ENCODE results near the gene TMEM11.
"Not testable (repeated sequence)": the region's sequence is repeated elsewhere in the genome, so short reads cannot be mapped to it uniquely, and the experiment has no call there.

The TMEM11 gene

GRCh38 chr17:21210411-21211076, 3.4 kb downstream of the TMEM11 start:
- no peak for DNase-seq

DNA sequence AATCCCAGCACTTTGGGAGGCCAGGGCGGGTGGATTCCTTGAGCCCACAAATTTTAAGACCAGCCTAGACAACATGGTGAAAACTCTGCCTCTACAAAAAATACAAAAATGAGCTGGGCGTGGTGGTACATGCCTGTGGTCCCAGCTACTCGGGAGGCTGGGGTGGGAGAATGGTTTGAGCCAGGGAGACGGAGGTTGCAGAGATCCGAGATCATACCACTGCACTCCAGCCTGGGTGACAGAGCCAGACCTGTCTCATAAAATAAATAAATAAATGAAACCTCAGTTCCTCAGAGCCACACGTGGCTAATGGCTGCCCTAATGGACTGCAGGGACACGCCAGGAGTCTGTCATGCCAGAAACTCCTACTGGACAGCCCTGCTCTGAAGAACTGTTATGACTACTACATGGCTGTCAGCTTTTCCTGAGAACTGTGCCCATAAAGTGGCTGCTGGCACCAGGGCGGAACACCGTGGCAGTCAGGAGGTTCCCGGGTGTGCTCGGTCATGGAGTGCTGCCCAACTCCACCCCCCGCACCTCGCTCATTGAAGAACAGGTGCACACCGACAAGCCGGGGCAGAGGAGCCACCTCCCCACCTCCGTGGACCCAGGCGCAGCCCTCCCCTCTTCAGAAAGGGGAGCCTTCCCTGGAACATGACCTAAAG, 4.3 kb downstream of the TMEM11 start:
- DNase-seq = no peak

GRCh38 chr17:21208352-21208751, 5.6 kb downstream of the TMEM11 start:
- DNase-seq = no peak

GRCh38 chr17:21204935-21205334, 9.0 kb downstream of the TMEM11 start:
- no peak for DNase-seq

- no peak for DNase-seq
Measured at GRCh38 chr17:21202512-21202911, 11.4 kb downstream of the TMEM11 start.

- no peak for DNase-seq
Measured at GRCh38 chr17:21201874-21202273, 12.1 kb downstream of the TMEM11 start.

DNA sequence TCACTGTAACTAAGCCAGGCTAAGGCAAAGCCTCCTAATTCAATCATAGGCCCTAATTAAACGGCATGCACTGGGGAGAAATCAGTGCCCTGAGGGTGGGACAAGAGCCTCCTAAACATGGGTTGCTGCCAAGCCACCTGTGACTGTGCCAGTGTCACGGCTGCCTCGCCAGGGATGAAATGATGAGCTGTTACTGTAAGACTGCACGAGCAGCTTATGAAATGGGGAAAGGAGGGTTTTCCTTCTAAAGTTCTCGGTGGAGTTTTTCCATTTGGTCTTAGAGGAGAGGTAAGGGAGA, 12.7 kb downstream of the TMEM11 start:
- DNase-seq = no peak

DNA sequence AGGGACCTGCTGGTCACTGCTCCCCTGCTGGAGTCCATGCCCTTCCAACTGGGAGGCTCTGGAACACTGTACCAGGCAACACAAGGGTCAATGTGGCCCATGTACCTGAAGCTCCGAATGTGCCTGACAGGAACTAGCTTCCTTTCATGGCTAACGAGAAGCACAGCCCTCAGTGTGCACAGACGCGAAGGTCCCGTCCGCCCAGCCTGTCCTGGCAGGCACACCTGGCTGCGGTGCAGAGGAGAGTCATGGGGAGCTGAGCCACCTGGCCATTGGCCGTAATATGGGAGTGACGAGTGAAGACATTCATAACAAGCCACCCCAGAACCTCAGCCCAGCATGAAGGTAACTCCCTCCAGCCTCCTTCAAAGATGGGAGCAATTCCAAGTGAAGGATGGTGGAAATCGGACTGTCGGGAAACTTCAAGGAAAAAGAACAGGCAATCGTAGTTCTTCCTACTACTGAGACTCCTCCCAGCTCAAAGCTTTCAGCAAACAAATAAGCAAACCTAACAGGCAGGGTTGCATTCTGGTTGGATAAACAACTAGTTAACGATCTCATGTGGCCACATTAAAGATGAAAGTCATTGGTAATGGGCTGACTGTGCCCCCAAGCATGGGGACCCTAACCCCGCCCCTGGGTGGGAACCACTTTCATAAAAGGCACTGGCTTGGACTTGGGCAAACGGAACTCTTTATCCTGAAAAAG, 13.2 kb downstream of the TMEM11 start:
- no peak for DNase-seq

GRCh38 chr17:21199856-21200255, 14.1 kb downstream of the TMEM11 start:
- DNase-seq = no peak

- DNase-seq = no peak
Measured at GRCh38 chr17:21199311-21199710, 14.7 kb downstream of the TMEM11 start.

DNA sequence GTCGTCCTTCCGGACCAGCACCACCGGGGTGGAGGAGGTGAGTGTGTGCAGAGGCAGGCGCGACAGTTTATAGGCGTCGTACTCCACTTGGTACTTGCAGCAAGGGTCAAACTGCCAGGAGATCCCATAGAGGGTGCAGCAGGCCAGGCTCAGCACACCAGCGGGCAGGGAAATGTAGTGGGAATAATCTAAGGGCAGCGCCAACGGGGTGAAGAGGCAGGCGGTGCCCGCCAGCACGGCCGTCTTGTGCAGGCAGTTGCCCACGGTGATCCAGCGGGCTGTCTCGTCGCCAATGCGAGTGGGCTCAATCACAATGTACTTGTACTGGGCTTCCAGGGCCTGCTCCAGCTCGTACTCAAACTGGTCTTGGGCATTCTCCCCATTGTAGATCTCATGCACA, 15.6 kb downstream of the TMEM11 start:
- no peak for DNase-seq

GRCh38 chr17:21196126-21196525, 17.8 kb downstream of the TMEM11 start:
- no peak for DNase-seq

GRCh38 chr17:21194703-21195102, 19.3 kb downstream of the TMEM11 start:
- DNase-seq = no peak

- DNase-seq = no peak
Measured at GRCh38 chr17:21194226-21194625, 19.7 kb downstream of the TMEM11 start.

- DNase-seq = no peak
Measured at GRCh38 chr17:21193031-21193430, 20.9 kb downstream of the TMEM11 start.

DNA sequence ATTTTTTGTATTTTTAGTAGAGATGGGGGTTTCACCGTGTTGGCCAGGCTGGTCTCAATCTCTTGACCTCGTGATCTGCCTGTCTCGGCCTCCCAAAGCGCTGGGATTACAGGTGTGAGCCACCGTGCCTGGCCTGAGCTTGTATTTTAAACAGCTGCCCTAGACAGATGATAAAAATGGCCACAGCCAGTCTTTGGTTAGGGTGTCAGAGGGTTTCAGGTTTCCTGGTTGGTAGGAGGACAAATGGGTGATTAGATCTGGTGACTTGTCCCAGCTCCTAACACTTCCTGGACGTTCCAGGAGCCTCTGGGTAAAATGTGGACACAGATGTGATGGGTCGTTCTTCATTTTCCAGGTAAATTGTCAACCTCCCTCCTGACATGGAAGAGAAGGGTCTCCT, 21.5 kb downstream of the TMEM11 start:
- not testable (repeated sequence) for DNase-seq

- DNase-seq = no peak
Measured at GRCh38 chr17:21191698-21192097, 22.3 kb downstream of the TMEM11 start.

DNA sequence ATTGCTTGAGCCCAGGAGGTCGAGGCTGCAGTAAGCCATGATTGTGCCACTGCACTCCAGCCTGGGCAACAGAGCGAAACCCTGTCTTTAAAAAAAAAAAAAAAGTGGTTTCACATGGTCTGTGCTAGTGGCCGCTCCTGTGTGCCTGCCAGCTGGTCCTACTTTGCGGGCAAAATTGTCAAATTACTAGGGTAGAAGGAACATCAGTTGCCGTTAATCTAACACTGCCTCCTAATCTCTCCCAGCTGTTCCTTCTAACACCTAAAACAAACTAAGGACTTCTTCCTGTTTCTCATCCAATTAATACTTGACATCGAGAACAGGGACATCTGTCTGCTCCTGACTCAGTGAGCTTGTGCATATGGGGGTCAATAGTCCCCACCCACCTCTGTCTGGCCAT, 23.9 kb downstream of the TMEM11 start:
- DNase-seq = no peak

DNA sequence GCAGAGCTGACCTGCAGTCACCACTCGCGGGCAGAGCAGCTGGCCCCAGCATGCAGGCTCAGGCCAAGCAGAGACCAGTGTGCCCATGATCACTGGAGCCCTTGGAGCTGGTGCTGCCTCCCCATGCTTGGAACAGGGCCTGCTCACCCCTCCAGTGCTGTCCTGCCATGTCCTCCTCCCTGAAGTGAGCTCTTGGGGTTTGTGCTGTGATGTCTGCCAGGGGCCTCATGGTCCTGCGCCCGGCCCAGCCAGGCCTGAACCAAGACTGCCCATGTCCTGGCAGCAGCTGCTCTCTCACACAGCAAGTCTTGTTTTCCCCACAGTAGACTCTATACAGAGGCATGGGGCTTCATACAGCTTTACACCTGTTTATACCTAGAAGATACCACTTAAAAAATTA, 24.6 kb downstream of the TMEM11 start:
- DNase-seq = no peak

- no peak for DNase-seq
Measured at GRCh38 chr17:21186399-21187187, 27.4 kb downstream of the TMEM11 start.

DNA sequence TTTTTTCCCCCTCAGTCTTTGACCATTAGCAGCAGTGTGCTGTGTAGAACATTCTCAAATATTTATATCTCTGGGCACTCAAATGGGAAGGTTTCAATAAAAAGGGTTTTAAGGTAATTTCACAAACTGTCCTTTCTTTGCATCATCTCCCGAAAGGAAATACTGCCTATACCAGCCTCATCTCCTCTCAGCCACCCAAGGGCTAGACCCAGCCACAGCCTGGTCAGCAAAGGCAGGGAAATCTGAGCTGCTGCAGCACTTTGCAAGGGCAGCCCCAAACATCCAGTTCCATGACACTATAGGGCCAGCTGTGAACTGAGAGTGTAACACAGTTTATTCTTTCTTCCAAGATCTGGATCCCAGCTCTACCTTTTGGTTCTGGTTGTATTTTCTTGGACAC, 28.9 kb downstream of the TMEM11 start:
- no peak for DNase-seq

- DNase-seq = no peak
Measured at GRCh38 chr17:21184570-21184969, 29.4 kb downstream of the TMEM11 start.

DNA sequence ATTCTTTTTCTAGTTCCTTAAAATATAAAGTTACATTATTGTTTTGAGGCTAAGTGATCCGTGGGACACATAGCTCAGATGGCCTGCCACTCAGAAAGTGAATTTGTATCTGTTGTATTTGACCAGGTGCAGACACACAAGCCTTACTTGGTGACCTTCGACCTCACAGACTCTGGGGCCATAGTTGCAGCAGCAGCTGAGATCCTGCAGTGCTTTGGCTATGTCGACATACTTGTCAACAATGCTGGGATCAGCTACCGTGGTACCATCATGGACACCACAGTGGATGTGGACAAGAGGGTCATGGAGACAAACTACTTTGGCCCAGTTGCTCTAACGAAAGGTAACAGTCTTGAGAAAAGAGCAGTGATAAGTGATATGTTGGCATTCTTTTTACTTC, 30.5 kb downstream of the TMEM11 start:
- DNase-seq = no peak

All from stimulated activated CD4-positive, alpha-beta T cell treated with anti-CD3 and anti-CD28 coated beads, Interleukin-15, amount 100 ng/mL, for 24 hours (primary cell).